HepG2 (cell line): ENCODE data around the gene HDHD3. TPM values are rescaled to one million over a fixed set of nuclear protein-coding genes. Genes with fewer than 3 reads are reported as not detected.

ENCODE experiments used
- ATAC-seq: fragments of 200-7000 bp; cut with Tn5 transposase; 3 replicates; pipeline ENCODE4 v1.9.1; 2020; ENCODE audit warnings: mild to moderate bottlenecking, moderate library complexity
- BruUV-seq: library from RNA; stranded (reverse); fragments of 400-500 nt; replicated peaks from 2 replicates; lab custom pipeline; 2021; lab: Mats Ljungman, UMichigan
- CTCF ChIA-PET: fragments of 300-600 bp; formaldehyde crosslinking; extraction: SDS; loops from one replicate; lab custom pipeline; 2021; ENCODE audit warnings: low total read pairs, inconsistent platforms, low intra/inter-chr PET ratio; lab: Yijun Ruan, JAX
- POLR2A ChIA-PET: fragments of 350-600 bp; sonication (Branson Sonifier 250); formaldehyde crosslinking; loops from one replicate; lab custom pipeline; 2020; ENCODE audit warnings: antibody characterized with exemption, inconsistent platforms; lab: Yijun Ruan, JAX
- DNase-seq: peaks from one replicate; pipeline ENCODE4 v3.0.0-alpha.2; 2015; ENCODE audit warnings: low spot score
- FAIRE-seq: peaks from 3 replicates; lab custom pipeline; 2011; peaks lifted over from hg19 to GRCh38; lab: Jason Lieb, UNC
- H2AFZ ChIP-seq: one replicate; pipeline ENCODE4 v1.6.1; 2011; ENCODE audit warnings: low read length, inconsistent platforms
- H3K27ac ChIP-seq: fragments of 300-600 bp; 3 replicates; pipeline ENCODE4 v1.8.0; 2011; ENCODE audit warnings: mixed run types, mild to moderate bottlenecking, mixed read lengths, low read length, inconsistent platforms; ENCODE audit not compliant: insufficient read depth; ENCODE audit errors: extremely low read length
- H3K27me3 ChIP-seq, 2 experiments: fragments of 200-600 bp in 1 of 2; 2 replicates in 1 of 2; 3 replicates in 1 of 2; pipeline versions ENCODE4 v1.6.0 to v1.8.0; 2011; ENCODE audit warnings: low read length in 2 of 2, mild to moderate bottlenecking in 2 of 2, moderate library complexity in 2 of 2, inconsistent platforms in 1 of 2; ENCODE audit not compliant: insufficient read depth in 2 of 2, control insufficient read depth in 1 of 2
- H3K36me3 ChIP-seq, 2 experiments: fragments of 200-600 bp in 1 of 2; replicated peaks in 1 of 2; 2 replicates in 1 of 2; 3 replicates in 1 of 2; pipeline versions ENCODE4 v1.5.1 to v1.8.0; 2011; ENCODE audit warnings: low read length in 2 of 2, inconsistent platforms in 1 of 2; ENCODE audit not compliant: insufficient read depth in 2 of 2, control insufficient read depth in 1 of 2
- H3K4me1 ChIP-seq: 2 replicates; pipeline ENCODE4 v1.5.1; 2012; ENCODE audit warnings: low read length, inconsistent platforms; ENCODE audit not compliant: insufficient read depth
- H3K4me2 ChIP-seq: 2 replicates; pipeline ENCODE4 v1.6.0; 2011; ENCODE audit warnings: low read depth, low read length, inconsistent platforms
- H3K4me3 ChIP-seq, 3 experiments: fragments of 200-600 bp in 1 of 3; sonication (generic), shearing (Covaris generic) in 1 of 3; replicated peaks in 1 of 3; 2 replicates each; pipeline ENCODE4 v1.5.1; 2011 to 2016; ENCODE audit warnings: low read length in 3 of 3, inconsistent platforms in 2 of 3, low read depth in 2 of 3, mild to moderate bottlenecking in 2 of 3, control low read depth in 1 of 3, mixed read lengths in 1 of 3; ENCODE audit not compliant: insufficient read depth in 1 of 3
- H3K79me2 ChIP-seq: one replicate; pipeline ENCODE4 v1.6.1; 2011; ENCODE audit warnings: low read length, inconsistent platforms; ENCODE audit not compliant: insufficient read depth
- H3K9ac ChIP-seq: 2 replicates; pipeline ENCODE4 v1.6.0; 2011; ENCODE audit warnings: mild to moderate bottlenecking, low read depth, low read length, inconsistent platforms; ENCODE audit not compliant: insufficient read depth
- H3K9me3 ChIP-seq: 2 replicates; pipeline ENCODE4 v1.5.1; 2012; ENCODE audit warnings: mild to moderate bottlenecking, low read length
- H4K20me1 ChIP-seq: 2 replicates; pipeline ENCODE4 v1.6.0; 2011; ENCODE audit warnings: inconsistent platforms, mild to moderate bottlenecking, low read length, moderate library complexity; ENCODE audit not compliant: insufficient read depth
- AHR ChIP-seq: IDR thresholded peaks from 2 replicates; pipeline ENCODE4 v1.6.1; 2018; ENCODE audit warnings: missing genetic modification reagents, missing compliant biosample characterization
- ARHGAP35 ChIP-seq: sonication (generic); formaldehyde crosslinking; IDR thresholded peaks from 2 replicates; pipeline ENCODE4 v1.9.0; 2022; ENCODE audit warnings: mild to moderate bottlenecking, inconsistent platforms, moderate library complexity, missing genetic modification reagents, borderline replicate concordance
- BRD4 ChIP-seq: sonication (generic); formaldehyde crosslinking; IDR thresholded peaks from 2 replicates; pipeline ENCODE4 v1.4.0; 2020; ENCODE audit warnings: missing genetic modification reagents
- HNF4G ChIP-seq, 2 experiments: sonication (generic) in 1 of 2; formaldehyde crosslinking in 1 of 2; IDR thresholded peaks; 2 replicates each; pipeline versions ENCODE4 v1.4.0 to v1.6.1; 2011 to 2020; ENCODE audit warnings: borderline replicate concordance in 2 of 2, low read depth in 2 of 2, mild to moderate bottlenecking in 2 of 2, low read length in 1 of 2, missing genetic modification reagents in 1 of 2, moderate library complexity in 1 of 2
- KLF16 ChIP-seq, 2 experiments: sonication (generic) in 1 of 2; formaldehyde crosslinking in 1 of 2; IDR thresholded peaks; 2 replicates each; pipeline versions ENCODE4 v1.6.1 to v1.8.0; 2016 to 2023; ENCODE audit warnings: missing genetic modification reagents in 2 of 2, missing compliant biosample characterization in 1 of 2
- MED1 ChIP-seq: sonication (generic); formaldehyde crosslinking; IDR thresholded peaks from 2 replicates; pipeline ENCODE4 v1.4.0; 2020; ENCODE audit warnings: missing genetic modification reagents
- NFE2L1 ChIP-seq: sonication (generic); formaldehyde crosslinking; IDR thresholded peaks from 2 replicates; pipeline ENCODE4 v1.4.0; 2020; ENCODE audit warnings: missing genetic modification reagents, mild to moderate bottlenecking, borderline replicate concordance
- PTBP1 ChIP-seq: fragments of 200-400 bp; formaldehyde crosslinking; IDR thresholded peaks from 2 replicates; pipeline ENCODE4 v1.6.1; 2018; ENCODE audit warnings: low read length, low read depth; ENCODE audit not compliant: poor library complexity, severe bottlenecking
- RAD21 ChIP-seq: fragments of 450-650 bp; formaldehyde crosslinking; IDR thresholded peaks from 2 replicates; pipeline ENCODE4 v1.5.0; 2020; ENCODE audit warnings: mild to moderate bottlenecking
- RCOR2 ChIP-seq: IDR thresholded peaks from 2 replicates; pipeline ENCODE4 v1.6.1; 2016; ENCODE audit warnings: missing biosample characterization, missing genetic modification reagents
- SAP130 ChIP-seq: IDR thresholded peaks from 2 replicates; pipeline ENCODE4 v1.6.1; 2016; ENCODE audit warnings: low read depth
- TGIF2 ChIP-seq: IDR thresholded peaks from 2 replicates; pipeline ENCODE4 v1.6.1; 2016; ENCODE audit warnings: control low read depth, missing compliant biosample characterization
- ZBTB44 ChIP-seq: sonication (generic); formaldehyde crosslinking; IDR thresholded peaks from 2 replicates; pipeline ENCODE4 v1.4.0; 2020; ENCODE audit warnings: missing genetic modification reagents
- ZFP90 ChIP-seq: sonication (generic); formaldehyde crosslinking; IDR thresholded peaks from 2 replicates; pipeline ENCODE4 v1.8.0; 2022; ENCODE audit warnings: missing genetic modification reagents, mild to moderate bottlenecking, inconsistent platforms, borderline replicate concordance
- ZFP91 ChIP-seq: sonication (generic); formaldehyde crosslinking; IDR thresholded peaks from 2 replicates; pipeline ENCODE4 v1.9.0; 2022; ENCODE audit warnings: missing genetic modification reagents, mild to moderate bottlenecking, borderline replicate concordance
- ZGPAT ChIP-seq: IDR thresholded peaks from 2 replicates; pipeline ENCODE4 v1.6.1; 2016; ENCODE audit warnings: mild to moderate bottlenecking
- ZNF367 ChIP-seq: sonication (generic); formaldehyde crosslinking; IDR thresholded peaks from 2 replicates; pipeline ENCODE4 v1.4.0; 2020; ENCODE audit warnings: missing genetic modification reagents, borderline replicate concordance
- ZNF383 ChIP-seq: sonication (generic); formaldehyde crosslinking; IDR thresholded peaks from 2 replicates; pipeline ENCODE4 v1.4.0; 2020; ENCODE audit warnings: missing genetic modification reagents, mild to moderate bottlenecking, borderline replicate concordance
- ZNF749 ChIP-seq: sonication (generic); formaldehyde crosslinking; IDR thresholded peaks from 2 replicates; pipeline ENCODE4 v1.8.0; 2022; ENCODE audit warnings: mild to moderate bottlenecking, missing genetic modification reagents, moderate library complexity, borderline replicate concordance
- ZNF792 ChIP-seq: IDR thresholded peaks from 2 replicates; pipeline ENCODE4 v1.6.1; 2016
- WGBS: methylation state at CpG from one replicate; pipeline ENCODE4 v1.1.6; 2017; ENCODE audit warnings: low lambda C conversion rate; 5-methylcytosine and 5-hydroxymethylcytosine counted together
- in situ Hi-C: cut with HindIII; loops from 2 replicates; pipeline ENCODE4 v1.10.0; 2017; ENCODE audit warnings: low pct_unique_long_range_greater_than_20kb; ENCODE audit not compliant: extremely low pct_ligation_motif_present
- intact Hi-C: fragments of 100-400 bp; cut with micrococcal nuclease; formaldehyde crosslinking; loops from one replicate; pipeline ENCODE4 v1.10.0; 2022; ENCODE audit not compliant: unreplicated experiment
- polyA plus RNA-seq, 8 experiments: library from polyadenylated mRNA; depleted of rRNA in 3 of 8; stranded (reverse) in 7 of 8; unstranded in 1 of 8; fragments of >200 nt; fragmentation: Illumina TruSeq in 4 of 8; extraction: Trizol in 4 of 8; gene quantifications; 2 replicates each; pipeline versions ENCODE4 v1.2.1 to v1.2.3, GENCODE V29; 2011 to 2016; ENCODE audit warnings: low read depth in 4 of 8, missing spikeins in 1 of 8, mixed read lengths in 1 of 8; ENCODE audit not compliant: insufficient read depth in 1 of 8
- total RNA-seq, 5 experiments: library from RNA; depleted of rRNA; stranded (reverse); fragments of >200 nt; fragmentation: Illumina TruSeq; extraction: Trizol; gene quantifications; 2 replicates each; pipeline ENCODE4 v1.2.3, GENCODE V29; 2016; ENCODE audit warnings: low read depth in 1 of 5

Gene HDHD3
- total and polyA plus RNA-seq, 2 of the 13 experiments (the other 11 are each of a cell fraction or from before 2014, with no cell fraction given) = 23.1 to 38.5 TPM

- H2AFZ ChIP-seq = no peak overlapping the region
- TF ChIP-seq ZFP91 (no peak), ZBTB44 (CRISPR knock-in tag) (no peak), RCOR2 (peak; percentile 62; the same call in 1 of the 2 replicates), ZFP90 (CRISPR knock-in tag) (no peak), KLF16 (CRISPR knock-in tag; IDR thresholded peaks at IDR 0.05) (peak in 1 of 2 experiments; percentile 34; a peak in 1 of 4 replicates), ZNF749 (CRISPR knock-in tag) (no peak), SAP130 (peak; percentile 66), RAD21 (CRISPR knock-in tag) (no peak), AHR (CRISPR knock-in tag) (no peak), ZNF792 (no peak), ZNF383 (CRISPR knock-in tag) (no peak), HNF4G (IDR thresholded peaks at IDR 0.05; ENCODE audit: borderline replicate concordance, low read depth, low read length) (peak; percentile 95), HNF4G (CRISPR knock-in tag; IDR thresholded peaks at IDR 0.05; ENCODE audit: borderline replicate concordance, low read depth) (peak; percentile 91; the same call in 1 of the 2 replicates), NFE2L1 (CRISPR knock-in tag) (no peak), ZNF367 (CRISPR knock-in tag) (no peak), BRD4 (CRISPR knock-in tag) (peak; percentile 51; the same call in 1 of the 2 replicates), MED1 (CRISPR knock-in tag) (peak; percentile 85), ZGPAT (CRISPR knock-in tag) (peak; percentile 69; the same call in 1 of the 2 replicates), PTBP1 (no peak), TGIF2 (CRISPR knock-in tag) (no peak), ARHGAP35 (CRISPR knock-in tag) (no peak)
Observed at GRCh38 chr9:113381909-113382411, 5.2 kb upstream of the HDHD3 start.

More at GRCh38 chr9:113381909-113382411, 5.2 kb upstream of the HDHD3 start:
- Histone ChIP-seq H3K4me2 (peak overlapping the region; percentile 58), H3K9me3 (no peaks in the 10 kb centered on the region), H3K9ac (peak overlapping the region; percentile 52), H3K27me3 (no peaks in the 10 kb centered on the region), H3K79me2 (no peaks in the 10 kb centered on the region), H3K36me3 (0 out of 5 replicates have a peak, but pooled peaks cover 0 to 3% of the 10 kb centered on the region in 2 experiments), H3K27ac (peak overlapping the region; percentile 87), H4K20me1 (no peaks in the 10 kb centered on the region), H3K4me3 (peak overlapping the region in 2 of 3 experiments; percentile 22 to 39; a peak in 3 of 6 replicates), H3K4me1 (peaks cover 96% of the 10 kb centered on the region)
- FAIRE-seq = peak; percentile 85
- peak; percentile 67 for ATAC-seq
- CTCF ChIA-PET = no interaction called here
- DNase-seq = peak; percentile 89
- in situ Hi-C loops (no loop called here), intact Hi-C loops (no loop called here)
- POLR2A ChIA-PET = interaction anchor here (1.8 kb wide), 1 partner anchor 28 kb away, joined by 4 read pairs; the partner anchor contains the start of genes C9orf43 and POLE3
- 2% methylated on average over 8 of the region's 8 CpGs for whole genome bisulfite sequencing
- no TSS peak for BruUV-seq
